ENCODE measurements around the gene SHC1.

The SHC1 gene

GRCh38 chr1:154970631-154971340 lies at the start of gene SHC1:
Gene SHC1, minus strand, starts transcription at chr1:154970747. Its CDS starts 221 bp downstream, at chr1:154970526.
- peak; percentile 97 for DNase-seq

- DNase-seq, result no peak
These were observed 49.1 kb upstream of the SHC1 start for GRCh38 chr1:155019377-155020245.

- DNase-seq, result no peak
These were observed 48.2 kb upstream of the SHC1 start for GRCh38 chr1:155018617-155019348.

GRCh38 chr1:155017946-155018316 lies 47.4 kb upstream of the SHC1 start:
- DNase-seq, result no peak

GRCh38 chr1:155017041-155017945 lies 46.7 kb upstream of the SHC1 start:
- peak; percentile 91 for DNase-seq

GRCh38 chr1:155016231-155016831 lies 45.8 kb upstream of the SHC1 start:
- no peak for DNase-seq

- no peak for DNase-seq
These were observed 45.1 kb upstream of the SHC1 start for GRCh38 chr1:155015527-155016230.

- DNase-seq, result no peak
These were observed 44.4 kb upstream of the SHC1 start for GRCh38 chr1:155014709-155015508.

GRCh38 chr1:155013632-155014031 lies 43.1 kb upstream of the SHC1 start:
- no peak for DNase-seq

- no peak for DNase-seq
These were observed 42.4 kb upstream of the SHC1 start for GRCh38 chr1:155012776-155013602.

GRCh38 chr1:155012026-155012546 lies 41.5 kb upstream of the SHC1 start:
- DNase-seq, result peak; percentile 60

GRCh38 chr1:155011437-155012025 lies 41.0 kb upstream of the SHC1 start:
- no peak for DNase-seq

- no peak for DNase-seq
These were observed 40.5 kb upstream of the SHC1 start for GRCh38 chr1:155011004-155011416.

- no peak for DNase-seq
These were observed 39.8 kb upstream of the SHC1 start for GRCh38 chr1:155010211-155010918.

GRCh38 chr1:155009742-155010141 lies 39.2 kb upstream of the SHC1 start:
- DNase-seq, result no peak

- DNase-seq, result no peak
These were observed 38.7 kb upstream of the SHC1 start for GRCh38 chr1:155009221-155009711.

- DNase-seq, result no peak
These were observed 37.7 kb upstream of the SHC1 start for GRCh38 chr1:155008015-155008941.

Measured in femur (tissue), 1 donor.